ENCODE data around the gene GLS2.

Gene GLS2

DNA sequence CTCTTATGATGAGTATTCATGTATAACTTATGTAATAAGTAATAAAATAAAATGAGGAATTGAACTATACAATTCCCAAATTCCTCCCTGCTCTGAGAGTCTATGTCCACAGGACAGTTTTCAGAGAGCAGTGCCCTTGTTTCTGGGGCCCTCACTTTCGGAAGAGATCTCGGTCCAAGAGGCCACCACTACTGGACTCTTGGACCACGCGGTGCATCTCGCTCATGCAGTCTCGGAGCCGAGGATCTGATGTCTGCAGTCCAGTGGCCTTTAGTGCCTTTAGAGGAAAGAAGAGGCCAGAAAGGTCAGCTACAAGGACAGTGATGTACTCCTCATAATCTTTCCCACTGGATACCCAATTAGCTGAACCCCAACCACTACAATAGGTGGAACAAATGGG, 8.3 kb downstream of the GLS2 start:
- TF ChIP-seq EZH2phosphoT487 (IDR thresholded peaks at IDR 0.05; ENCODE audit: low read depth) = no peak
- no peak for TF ChIP-seq CTCF (IDR thresholded peaks at IDR 0.05; ENCODE audit: low read depth, low read length)
- no peak overlapping the region for H3K9ac ChIP-seq (ENCODE audit: low read length)
- H3K79me2 ChIP-seq (ENCODE audit: low read length) = no peaks in the 10 kb centered on the region; the same call in 1 of the 2 replicates
- H3K36me3 ChIP-seq (replicated peaks; ENCODE audit: low read depth, low read length) = no peaks in the 10 kb centered on the region
- no peaks in the 10 kb centered on the region for H3K9me3 ChIP-seq (ENCODE audit: insufficient read depth, low read length)
- peaks cover 4% of the 10 kb centered on the region; the same call in 1 of the 2 replicates for H3K4me1 ChIP-seq (ENCODE audit: low read length)
- H4K20me1 ChIP-seq (ENCODE audit: insufficient read depth, low read length) = no peaks in the 10 kb centered on the region; the same call in 1 of the 2 replicates
- no peak overlapping the region for H3K4me3 ChIP-seq (ENCODE audit: low read length)
- H3K4me2 ChIP-seq (ENCODE audit: low read length) = no peak overlapping the region
- no peaks in the 10 kb centered on the region for H3K27me3 ChIP-seq (ENCODE audit: low read depth, low read length)
- H2AFZ ChIP-seq (ENCODE audit: low read depth, low read length) = no peak overlapping the region
- no peak overlapping the region for H3K27ac ChIP-seq (ENCODE audit: low read length)

GRCh38 chr12:56477521-56478225, 10.3 kb downstream of the GLS2 start:
- no peak overlapping the region for H3K9ac ChIP-seq (ENCODE audit: low read length)
- peaks cover 4% of the 10 kb centered on the region; the same call in 1 of the 2 replicates for H3K4me1 ChIP-seq (ENCODE audit: low read length)
- H3K9me3 ChIP-seq (ENCODE audit: insufficient read depth, low read length) = no peaks in the 10 kb centered on the region
- no peak overlapping the region for H3K27ac ChIP-seq (ENCODE audit: low read length)
- H3K27me3 ChIP-seq (ENCODE audit: low read depth, low read length) = no peaks in the 10 kb centered on the region
- H3K4me3 ChIP-seq (ENCODE audit: low read length) = no peak overlapping the region
- no peaks in the 10 kb centered on the region; the same call in 1 of the 2 replicates for H4K20me1 ChIP-seq (ENCODE audit: insufficient read depth, low read length)
- H2AFZ ChIP-seq (ENCODE audit: low read depth, low read length) = no peak overlapping the region
- H3K36me3 ChIP-seq (replicated peaks; ENCODE audit: low read depth, low read length) = peaks cover 10% of the 10 kb centered on the region
- no peaks in the 10 kb centered on the region; the same call in 1 of the 2 replicates for H3K79me2 ChIP-seq (ENCODE audit: low read length)
- no peak overlapping the region for H3K4me2 ChIP-seq (ENCODE audit: low read length)
- TF ChIP-seq EZH2phosphoT487 (IDR thresholded peaks at IDR 0.05; ENCODE audit: low read depth) (no peak), CTCF (IDR thresholded peaks at IDR 0.05; ENCODE audit: low read depth, low read length) (no peak)

DNA sequence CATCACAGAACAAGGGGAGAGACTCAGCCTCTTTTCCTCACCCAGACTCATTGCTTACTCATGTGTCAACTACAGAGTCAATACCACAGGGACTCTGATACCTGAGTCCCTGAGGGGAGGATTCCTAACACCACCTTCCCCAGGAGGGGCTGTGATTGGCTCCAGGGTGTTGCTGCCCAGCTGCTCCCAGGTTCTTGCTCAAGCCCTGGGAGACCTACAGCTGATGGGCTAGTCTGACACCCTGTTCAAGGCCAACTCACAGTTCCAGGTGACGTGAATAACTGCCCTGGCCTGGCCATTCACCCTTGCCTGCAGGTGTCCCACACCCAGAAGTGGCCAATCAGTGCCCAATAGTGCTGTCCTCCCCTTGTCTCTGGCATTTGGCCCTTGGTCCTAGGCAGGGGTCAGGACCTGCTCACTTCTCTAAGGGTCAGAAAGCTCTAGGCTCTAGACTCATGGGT, 11.0 kb downstream of the GLS2 start:
- Histone ChIP-seq H3K4me2 (ENCODE audit: low read length) (no peak overlapping the region), H3K4me3 (ENCODE audit: low read length) (no peak overlapping the region), H3K36me3 (replicated peaks; ENCODE audit: low read depth, low read length) (peaks cover 13% of the 10 kb centered on the region), H3K9ac (ENCODE audit: low read length) (no peak overlapping the region), H3K27me3 (ENCODE audit: low read depth, low read length) (no peaks in the 10 kb centered on the region), H4K20me1 (ENCODE audit: insufficient read depth, low read length) (no peaks in the 10 kb centered on the region; the same call in 1 of the 2 replicates), H3K9me3 (ENCODE audit: insufficient read depth, low read length) (no peaks in the 10 kb centered on the region), H2AFZ (ENCODE audit: low read depth, low read length) (no peak overlapping the region), H3K27ac (ENCODE audit: low read length) (no peak overlapping the region), H3K79me2 (ENCODE audit: low read length) (peaks cover 2% of the 10 kb centered on the region), H3K4me1 (ENCODE audit: low read length) (peaks cover 4% of the 10 kb centered on the region; the same call in 1 of the 2 replicates)
- no peak for TF ChIP-seq EZH2phosphoT487 (IDR thresholded peaks at IDR 0.05; ENCODE audit: low read depth)
- TF ChIP-seq CTCF (IDR thresholded peaks at IDR 0.05; ENCODE audit: low read depth, low read length) = no peak

GRCh38 chr12:56476143-56476542, 11.8 kb downstream of the GLS2 start:
- H3K79me2 ChIP-seq (ENCODE audit: low read length) = peaks cover 10% of the 10 kb centered on the region
- H3K4me2 ChIP-seq (ENCODE audit: low read length) = no peak overlapping the region
- peaks cover 22% of the 10 kb centered on the region for H3K36me3 ChIP-seq (replicated peaks; ENCODE audit: low read depth, low read length)
- no peak overlapping the region for H3K9ac ChIP-seq (ENCODE audit: low read length)
- H3K4me3 ChIP-seq (ENCODE audit: low read length) = no peak overlapping the region
- no peaks in the 10 kb centered on the region for H3K27me3 ChIP-seq (ENCODE audit: low read depth, low read length)
- no peak for TF ChIP-seq EZH2phosphoT487 (IDR thresholded peaks at IDR 0.05; ENCODE audit: low read depth)
- TF ChIP-seq CTCF (IDR thresholded peaks at IDR 0.05; ENCODE audit: low read depth, low read length) = no peak
- H3K9me3 ChIP-seq (ENCODE audit: insufficient read depth, low read length) = no peaks in the 10 kb centered on the region
- peaks cover 4% of the 10 kb centered on the region; the same call in 1 of the 2 replicates for H3K4me1 ChIP-seq (ENCODE audit: low read length)
- no peaks in the 10 kb centered on the region; the same call in 1 of the 2 replicates for H4K20me1 ChIP-seq (ENCODE audit: insufficient read depth, low read length)
- no peak overlapping the region for H2AFZ ChIP-seq (ENCODE audit: low read depth, low read length)
- no peak overlapping the region for H3K27ac ChIP-seq (ENCODE audit: low read length)

Measured in OCI-LY3 (cell line).